HG03066 (cell line): ENCODE data around the gene SSR4.

ENCODE experiments used
- ATAC-seq: cut with Tn5 transposase; IDR thresholded peaks from one replicate; pipeline ENCODE4 v1.9.1; 2021; ENCODE audit warnings: low read depth; ENCODE audit not compliant: unreplicated experiment

The SSR4 gene

GRCh38 chrX:153769158-153769864 is 25.2 kb upstream of the SSR4 start:
- no peak for ATAC-seq

DNA sequence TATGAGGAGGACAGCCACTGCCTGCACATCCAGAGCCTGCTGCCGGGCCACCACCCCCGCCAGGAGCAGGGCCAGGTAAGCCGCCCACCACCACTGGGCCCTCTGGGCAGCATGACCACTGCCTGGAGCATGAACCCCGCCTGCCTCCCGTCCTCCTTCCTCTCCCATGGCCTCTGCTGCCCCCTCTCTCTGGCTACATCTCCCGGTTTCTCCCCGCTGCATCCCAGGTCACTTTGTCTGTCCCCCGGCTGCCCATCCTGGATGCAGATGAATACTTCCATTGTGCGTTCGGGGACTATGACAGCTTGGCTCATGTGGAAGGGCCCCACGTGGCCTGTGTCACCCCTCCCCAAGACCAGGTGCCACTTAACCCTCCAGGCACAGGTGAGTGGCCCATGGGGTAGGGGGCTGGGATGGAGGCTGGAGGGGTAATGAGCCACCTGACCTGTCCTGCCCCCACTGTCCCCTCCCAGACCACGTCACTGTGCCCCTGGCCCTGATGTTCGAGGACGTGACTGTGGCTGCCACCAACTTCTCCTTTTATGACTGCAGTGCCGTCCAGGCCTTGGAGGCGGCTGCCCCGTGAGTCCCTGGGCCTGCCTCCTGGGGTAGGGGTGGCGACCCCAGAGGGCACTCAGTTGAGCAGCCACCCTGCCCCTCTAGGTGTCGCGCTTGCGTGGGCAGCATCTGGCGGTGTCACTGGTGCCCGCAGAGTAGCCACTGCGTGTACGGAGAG is 24.4 kb upstream of the SSR4 start:
- no peak for ATAC-seq

- ATAC-seq = no peak
Observed at GRCh38 chrX:153770601-153771414, 23.7 kb upstream of the SSR4 start.

DNA sequence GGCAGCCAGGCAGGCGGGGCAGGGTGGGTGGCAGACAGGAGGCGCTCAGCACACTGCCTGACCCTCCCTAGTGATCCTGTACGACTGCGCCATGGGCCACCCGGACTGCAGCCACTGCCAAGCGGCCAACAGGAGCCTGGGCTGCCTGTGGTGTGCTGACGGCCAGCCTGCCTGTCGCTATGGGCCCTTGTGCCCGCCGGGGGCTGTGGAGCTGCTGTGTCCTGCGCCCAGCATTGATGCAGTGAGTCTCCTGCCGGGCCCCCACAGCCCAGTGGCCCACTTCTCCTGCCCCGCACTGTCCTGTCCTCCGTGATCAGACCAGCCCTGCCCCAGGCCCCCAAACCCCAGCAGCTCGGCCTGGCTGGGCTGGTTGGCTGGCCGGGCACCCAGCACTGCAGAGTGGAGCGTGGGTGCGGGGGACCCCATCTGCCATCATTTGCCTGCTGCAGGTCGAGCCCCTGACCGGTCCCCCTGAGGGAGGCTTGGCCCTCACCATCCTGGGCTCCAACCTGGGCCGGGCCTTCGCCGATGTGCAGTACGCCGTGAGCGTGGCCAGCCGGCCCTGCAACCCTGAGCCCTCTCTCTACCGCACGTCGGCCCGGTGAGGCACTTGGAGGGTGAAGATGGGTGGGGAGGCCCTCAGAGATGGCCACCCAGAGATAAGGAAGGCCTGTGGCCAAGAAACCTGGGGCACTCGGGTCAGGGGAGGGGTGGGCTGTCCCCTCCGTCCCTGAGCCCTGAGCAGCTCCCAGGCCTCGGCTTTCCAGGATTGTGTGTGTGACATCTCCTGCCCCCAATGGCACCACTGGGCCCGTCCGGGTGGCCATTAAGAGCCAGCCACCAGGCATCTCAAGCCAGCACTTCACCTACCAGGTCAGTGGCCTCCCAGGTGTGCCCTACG is 22.8 kb upstream of the SSR4 start:
- ATAC-seq = no peak

- ATAC-seq = no peak
Observed at GRCh38 chrX:153772316-153773217, 21.9 kb upstream of the SSR4 start.

DNA sequence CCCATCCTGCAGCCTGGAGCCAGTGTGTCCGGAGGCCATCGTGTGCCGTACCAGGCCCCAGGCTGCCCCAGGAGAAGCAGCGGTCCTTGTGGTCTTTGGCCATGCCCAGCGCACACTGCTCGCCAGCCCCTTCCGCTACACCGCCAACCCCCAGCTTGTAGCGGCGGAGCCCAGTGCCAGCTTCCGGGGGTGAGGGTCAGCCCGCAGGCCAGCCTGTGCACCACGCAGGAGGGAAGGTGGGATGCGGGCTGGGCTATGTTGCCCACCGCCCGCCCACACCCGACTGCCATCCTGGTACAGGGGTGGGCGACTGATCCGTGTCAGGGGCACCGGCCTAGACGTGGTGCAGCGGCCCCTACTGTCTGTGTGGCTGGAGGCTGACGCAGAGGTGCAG is 21.3 kb upstream of the SSR4 start:
- ATAC-seq = no peak

DNA sequence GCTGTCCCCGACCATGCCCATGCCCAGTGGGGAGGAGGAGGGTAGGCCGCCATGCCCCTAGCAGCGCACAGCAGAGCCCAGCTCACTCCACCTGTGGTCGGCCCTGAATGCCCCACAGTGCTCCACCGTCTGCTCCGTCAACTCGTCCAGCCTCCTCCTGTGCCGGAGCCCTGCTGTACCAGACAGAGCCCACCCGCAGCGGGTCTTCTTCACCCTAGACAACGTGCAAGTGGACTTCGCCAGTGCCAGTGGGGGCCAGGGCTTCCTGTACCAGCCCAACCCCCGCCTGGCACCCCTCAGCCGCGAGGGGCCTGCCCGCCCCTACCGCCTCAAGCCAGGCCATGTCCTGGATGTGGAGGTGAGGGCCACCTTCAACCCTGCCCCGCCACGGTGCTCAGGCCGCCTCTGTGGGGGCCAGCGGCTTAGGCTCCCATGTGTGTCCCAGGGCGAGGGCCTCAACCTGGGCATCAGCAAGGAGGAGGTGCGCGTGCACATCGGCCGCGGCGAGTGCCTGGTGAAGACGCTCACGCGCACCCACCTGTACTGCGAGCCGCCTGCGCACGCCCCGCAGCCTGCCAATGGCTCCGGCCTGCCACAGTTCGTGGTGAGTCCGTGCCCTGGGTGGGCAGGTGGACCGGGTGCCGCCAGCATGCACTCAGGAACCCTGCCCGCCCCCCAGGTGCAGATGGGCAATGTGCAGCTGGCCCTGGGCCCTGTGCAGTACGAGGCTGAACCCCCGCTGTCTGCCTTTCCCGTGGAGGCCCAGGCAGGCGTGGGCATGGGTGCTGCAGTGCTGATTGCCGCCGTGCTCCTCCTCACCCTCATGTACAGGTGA is 20.5 kb upstream of the SSR4 start:
- no peak for ATAC-seq

- no peak for ATAC-seq
Observed at GRCh38 chrX:153774576-153775292, 19.7 kb upstream of the SSR4 start.

DNA sequence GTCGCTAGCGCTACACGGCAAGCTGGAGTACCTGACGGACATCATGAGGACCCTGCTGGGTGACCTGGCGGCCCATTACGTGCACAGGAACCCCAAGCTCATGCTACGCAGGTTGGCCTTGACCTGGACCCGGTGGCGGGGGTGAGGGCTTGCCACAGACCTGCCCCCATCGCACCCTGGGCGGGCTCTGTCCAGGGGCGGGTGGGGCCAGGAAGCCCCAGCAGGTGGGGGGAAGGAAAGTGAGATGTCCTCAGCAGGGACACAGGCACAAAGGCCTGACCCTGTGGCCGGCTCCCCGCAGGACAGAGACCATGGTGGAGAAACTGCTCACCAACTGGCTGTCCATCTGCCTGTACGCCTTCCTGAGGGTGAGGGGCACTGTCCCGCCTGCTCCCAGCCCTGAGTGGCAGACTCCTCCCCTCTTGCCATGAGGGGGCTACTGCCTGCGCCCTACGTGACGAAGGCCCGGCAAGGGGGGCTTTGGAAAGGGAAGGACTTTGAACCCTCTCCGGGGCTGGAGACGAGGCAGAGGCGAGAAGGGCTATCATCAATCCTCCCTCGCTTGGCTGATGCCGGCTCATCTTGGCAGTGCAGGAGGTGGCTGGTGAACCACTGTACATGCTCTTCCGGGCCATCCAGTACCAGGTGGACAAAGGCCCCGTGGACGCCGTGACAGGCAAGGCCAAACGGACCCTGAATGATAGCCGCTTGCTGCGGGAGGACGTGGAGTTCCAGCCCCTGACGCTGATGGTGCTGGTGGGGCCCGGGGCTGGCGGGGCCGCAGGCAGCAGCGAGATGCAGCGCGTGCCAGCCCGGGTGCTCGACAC is 19.0 kb upstream of the SSR4 start:
- no peak for ATAC-seq

DNA sequence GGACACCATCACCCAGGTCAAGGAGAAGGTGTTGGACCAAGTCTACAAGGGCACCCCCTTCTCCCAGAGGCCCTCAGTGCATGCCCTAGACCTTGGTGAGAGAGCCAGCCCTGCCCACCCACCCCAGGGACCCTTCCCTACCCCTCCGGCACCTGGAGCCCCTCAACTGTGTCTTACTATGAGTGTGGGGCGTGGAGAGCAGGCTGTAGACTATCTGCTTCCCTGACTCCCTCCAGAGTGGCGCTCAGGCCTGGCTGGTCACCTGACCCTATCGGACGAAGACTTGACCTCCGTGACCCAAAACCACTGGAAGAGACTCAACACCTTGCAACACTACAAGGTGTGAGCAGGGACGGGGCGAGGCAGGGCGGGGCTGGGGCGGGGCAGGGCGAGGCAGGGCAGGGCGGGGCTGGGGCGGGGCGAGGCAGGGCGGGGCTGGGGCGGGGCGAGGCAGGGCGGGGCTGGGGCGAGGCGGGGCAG is 18.3 kb upstream of the SSR4 start:
- ATAC-seq = no peak

GRCh38 chrX:153776611-153777045 is 17.8 kb upstream of the SSR4 start:
- ATAC-seq = no peak

DNA sequence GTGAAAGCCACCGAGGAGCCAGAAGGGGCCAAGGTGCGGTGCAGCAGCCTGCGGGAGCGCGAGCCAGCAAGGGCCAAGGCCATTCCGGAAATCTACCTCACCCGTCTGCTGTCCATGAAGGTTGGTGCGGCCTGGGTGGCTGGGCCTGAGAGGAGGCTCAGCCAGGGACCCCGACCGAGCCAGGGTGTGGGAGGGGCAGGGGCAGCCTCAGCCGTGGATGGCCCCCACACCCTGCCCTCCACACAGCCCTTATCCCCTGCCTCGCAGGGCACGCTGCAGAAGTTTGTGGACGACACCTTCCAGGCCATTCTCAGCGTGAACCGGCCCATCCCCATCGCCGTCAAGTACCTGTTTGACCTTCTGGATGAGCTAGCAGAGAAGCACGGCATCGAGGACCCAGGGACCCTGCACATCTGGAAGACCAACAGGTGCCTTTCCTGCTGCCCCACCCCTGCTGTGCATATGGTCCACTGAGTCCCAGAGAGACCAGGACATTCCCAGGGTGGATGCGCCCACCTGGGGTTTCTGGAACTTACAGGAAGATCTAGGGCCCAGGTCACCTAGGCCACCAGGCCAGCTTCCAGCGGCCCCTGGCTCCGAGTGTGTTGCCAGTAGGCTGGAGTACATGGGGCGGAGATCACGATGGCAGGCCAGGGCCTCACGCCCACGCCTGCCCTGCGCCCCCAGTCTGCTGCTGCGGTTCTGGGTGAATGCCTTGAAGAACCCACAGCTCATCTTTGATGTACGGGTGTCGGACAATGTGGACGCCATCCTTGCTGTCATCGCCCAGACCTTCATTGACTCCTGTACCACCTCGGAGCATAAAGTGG is 17.0 kb upstream of the SSR4 start:
- ATAC-seq = no peak

GRCh38 chrX:153778181-153778580 is 16.3 kb upstream of the SSR4 start:
- no peak for ATAC-seq

- no peak for ATAC-seq
Observed at GRCh38 chrX:153778684-153779101, 15.8 kb upstream of the SSR4 start.

GRCh38 chrX:153779891-153780677 is 14.4 kb upstream of the SSR4 start:
- no peak for ATAC-seq
